IgD-negative memory B cell (primary cell): Measurements from ENCODE around the gene CERS4. TPM values are rescaled to one million over a fixed set of nuclear protein-coding genes. Genes with fewer than 3 reads are reported as not detected.
"Not testable (repeated sequence)": the region's sequence is repeated elsewhere in the genome, so short reads cannot be mapped to it uniquely, and the experiment has no call there.

Experiments used
- H3K27ac Mint-ChIP-seq, 3 donors: one replicate each; pipeline ENCODE4 v1.8.0; 2020 to 2022; ENCODE audit warnings: mild to moderate bottlenecking in 3 of 3, mixed read lengths in 3 of 3, moderate library complexity in 1 of 3
- H3K27me3 Mint-ChIP-seq: one replicate; pipeline ENCODE4 v1.8.0; 2021; ENCODE audit warnings: mixed read lengths
- H3K36me3 Mint-ChIP-seq: one replicate; pipeline ENCODE4 v1.8.0; 2020; ENCODE audit warnings: mild to moderate bottlenecking, mixed read lengths
- H3K4me1 Mint-ChIP-seq, 3 donors: one replicate each; pipeline ENCODE4 v1.8.0; 2020 to 2022; ENCODE audit warnings: mixed read lengths in 3 of 3, mild to moderate bottlenecking in 1 of 3
- H3K4me3 Mint-ChIP-seq, 4 donors: one replicate each; pipeline ENCODE4 v1.8.0; 2020 to 2022; ENCODE audit warnings: mild to moderate bottlenecking in 4 of 4, mixed read lengths in 4 of 4, moderate library complexity in 3 of 4
- H3K9me3 Mint-ChIP-seq, 3 donors: one replicate each; pipeline ENCODE4 v1.8.0; 2020 to 2021; ENCODE audit warnings: mixed read lengths in 3 of 3, mild to moderate bottlenecking in 1 of 3
- polyA plus RNA-seq: library from polyadenylated mRNA; unstranded; fragments of 300-500 nt; fragmentation: Illumina TruSeq; gene quantifications from one replicate; pipeline ENCODE4 v1.2.3, GENCODE V29; 2021

Gene CERS4
- polyA plus RNA-seq, 1 donor from 2014 or later = 38.0 TPM

- H3K27me3 Mint-ChIP-seq = no peaks in the 10 kb centered on the region
- no peak overlapping the region for H3K27ac Mint-ChIP-seq
- H3K9me3 Mint-ChIP-seq = no peaks in the 10 kb centered on the region
- no peaks in the 10 kb centered on the region for H3K36me3 Mint-ChIP-seq
- no peak overlapping the region for H3K4me3 Mint-ChIP-seq
- H3K4me1 Mint-ChIP-seq = peaks cover 5 to 10% (median 7%) of the 10 kb centered on the region in 3 donors
These were observed 11.3 kb downstream of the CERS4 start for GRCh38 chr19:8220481-8220880.

GRCh38 chr19:8221161-8221560, 12.0 kb downstream of the CERS4 start:
- H3K4me3 Mint-ChIP-seq = no peak overlapping the region
- no peaks in the 10 kb centered on the region for H3K9me3 Mint-ChIP-seq
- H3K27ac Mint-ChIP-seq = no peak overlapping the region
- peaks cover 6 to 10% (median 7%) of the 10 kb centered on the region in 3 donors for H3K4me1 Mint-ChIP-seq
- no peaks in the 10 kb centered on the region for H3K27me3 Mint-ChIP-seq
- H3K36me3 Mint-ChIP-seq = no peaks in the 10 kb centered on the region

- not testable (repeated sequence) for H3K4me3 Mint-ChIP-seq, H3K27me3 Mint-ChIP-seq, H3K36me3 Mint-ChIP-seq, H3K9me3 Mint-ChIP-seq, H3K4me1 Mint-ChIP-seq, H3K27ac Mint-ChIP-seq
These were observed 14.3 kb downstream of the CERS4 start for GRCh38 chr19:8223442-8223841.

GRCh38 chr19:8224394-8225145, 15.4 kb downstream of the CERS4 start:
- Mint-ChIP-seq H3K4me3 (no peak overlapping the region), H3K36me3 (peaks cover 2% of the 10 kb centered on the region)

GRCh38 chr19:8231073-8231604, 22.0 kb downstream of the CERS4 start:
- Mint-ChIP-seq H3K27ac (no peak overlapping the region), H3K27me3 (no peaks in the 10 kb centered on the region), H3K36me3 (peaks cover 5% of the 10 kb centered on the region), H3K4me3 (peak overlapping the region in 1 of 4 donors; percentile 6), H3K9me3 (peaks cover 0 to 5% (median 2%) of the 10 kb centered on the region in 3 donors), H3K4me1 (peaks cover 0 to 4% (median 3%) of the 10 kb centered on the region in 3 donors)

More at GRCh38 chr19:8224394-8225145, 15.4 kb downstream of the CERS4 start:
- peak overlapping the region in 1 of 3 donors; percentile 35 for H3K27ac Mint-ChIP-seq
- H3K4me1 Mint-ChIP-seq = peaks cover 5 to 7% (median 6%) of the 10 kb centered on the region in 3 donors
- no peaks in the 10 kb centered on the region for H3K27me3 Mint-ChIP-seq
- H3K9me3 Mint-ChIP-seq = no peaks in the 10 kb centered on the region

GRCh38 chr19:8233370-8233769, 24.2 kb downstream of the CERS4 start:
- Mint-ChIP-seq H3K9me3 (peaks cover 0 to 5% (median 2%) of the 10 kb centered on the region in 3 donors), H3K36me3 (peaks cover 3% of the 10 kb centered on the region), H3K27ac (peak overlapping the region in 1 of 3 donors; percentile 43), H3K27me3 (no peaks in the 10 kb centered on the region), H3K4me3 (no peak overlapping the region), H3K4me1 (peaks cover 4 to 6% (median 6%) of the 10 kb centered on the region in 3 donors)

GRCh38 chr19:8237026-8237425, 27.9 kb downstream of the CERS4 start:
- H3K4me3 Mint-ChIP-seq = peak overlapping the region in 1 of 4 donors; percentile 7
- H3K4me1 Mint-ChIP-seq = peaks cover 14 to 23% (median 20%) of the 10 kb centered on the region in 3 donors
- peaks cover 2% of the 10 kb centered on the region for H3K36me3 Mint-ChIP-seq
- H3K9me3 Mint-ChIP-seq = no peaks in the 10 kb centered on the region
- H3K27me3 Mint-ChIP-seq = no peaks in the 10 kb centered on the region
- H3K27ac Mint-ChIP-seq = peak overlapping the region in 1 of 3 donors; percentile 60

GRCh38 chr19:8238251-8238650, 29.1 kb downstream of the CERS4 start:
- Mint-ChIP-seq H3K27ac (peak overlapping the region in 2 of 3 donors; percentile 16 to 75), H3K27me3 (no peaks in the 10 kb centered on the region), H3K4me3 (peak overlapping the region in 2 of 4 donors; percentile 8 to 41), H3K36me3 (peaks cover 2% of the 10 kb centered on the region), H3K9me3 (peaks cover 0 to 3% (median 0%) of the 10 kb centered on the region in 3 donors), H3K4me1 (peaks cover 16 to 23% (median 20%) of the 10 kb centered on the region in 3 donors)

GRCh38 chr19:8239528-8240273, 30.5 kb downstream of the CERS4 start:
- Mint-ChIP-seq H3K27me3 (no peaks in the 10 kb centered on the region), H3K4me1 (peaks cover 16 to 23% (median 20%) of the 10 kb centered on the region in 3 donors), H3K9me3 (peaks cover 0 to 3% (median 0%) of the 10 kb centered on the region in 3 donors), H3K27ac (peak overlapping the region; percentile 71 to 98 (median 90)), H3K4me3 (peak overlapping the region in 2 of 4 donors; percentile 64 to 83), H3K36me3 (peaks cover 3% of the 10 kb centered on the region)

GRCh38 chr19:8240274-8241229, 31.4 kb downstream of the CERS4 start:
- Mint-ChIP-seq H3K27ac (peak overlapping the region; percentile 71 to 98 (median 90)), H3K27me3 (no peaks in the 10 kb centered on the region), H3K9me3 (peaks cover 0 to 3% (median 0%) of the 10 kb centered on the region in 3 donors), H3K36me3 (peaks cover 3% of the 10 kb centered on the region), H3K4me1 (peaks cover 16 to 23% (median 20%) of the 10 kb centered on the region in 3 donors), H3K4me3 (peak overlapping the region in 3 of 4 donors; percentile 57 to 86 (median 83))

GRCh38 chr19:8241646-8242045, 32.5 kb downstream of the CERS4 start:
- Mint-ChIP-seq H3K4me1 (peaks cover 16 to 23% (median 20%) of the 10 kb centered on the region in 3 donors), H3K4me3 (no peak overlapping the region), H3K9me3 (peaks cover 0 to 3% (median 0%) of the 10 kb centered on the region in 3 donors), H3K27me3 (no peaks in the 10 kb centered on the region), H3K36me3 (peaks cover 3% of the 10 kb centered on the region), H3K27ac (no peak overlapping the region)

GRCh38 chr19:8242211-8242821, 33.1 kb downstream of the CERS4 start:
- peaks cover 0 to 3% (median 0%) of the 10 kb centered on the region in 3 donors for H3K9me3 Mint-ChIP-seq
- peaks cover 16 to 23% (median 20%) of the 10 kb centered on the region in 3 donors for H3K4me1 Mint-ChIP-seq
- H3K27ac Mint-ChIP-seq = peak overlapping the region in 1 of 3 donors; percentile 71
- H3K36me3 Mint-ChIP-seq = peaks cover 3% of the 10 kb centered on the region
- no peaks in the 10 kb centered on the region for H3K27me3 Mint-ChIP-seq
- H3K4me3 Mint-ChIP-seq = no peak overlapping the region

GRCh38 chr19:8243146-8243545, 34.0 kb downstream of the CERS4 start:
- Mint-ChIP-seq H3K9me3 (peaks cover 0 to 3% (median 1%) of the 10 kb centered on the region in 3 donors), H3K36me3 (peaks cover 3% of the 10 kb centered on the region), H3K27me3 (no peaks in the 10 kb centered on the region), H3K4me1 (peaks cover 12 to 20% (median 18%) of the 10 kb centered on the region in 3 donors), H3K4me3 (no peak overlapping the region), H3K27ac (no peak overlapping the region)

GRCh38 chr19:8244442-8244841, 35.3 kb downstream of the CERS4 start:
- peaks cover 13 to 18% (median 14%) of the 10 kb centered on the region in 3 donors for H3K4me1 Mint-ChIP-seq
- H3K36me3 Mint-ChIP-seq = peaks cover 5% of the 10 kb centered on the region
- H3K27ac Mint-ChIP-seq = no peak overlapping the region
- H3K9me3 Mint-ChIP-seq = peaks cover 0 to 3% (median 3%) of the 10 kb centered on the region in 3 donors
- no peak overlapping the region for H3K4me3 Mint-ChIP-seq
- no peaks in the 10 kb centered on the region for H3K27me3 Mint-ChIP-seq
